Measurements from ENCODE around the gene PRDM15.
"Not testable (repeated sequence)": the region's sequence is repeated elsewhere in the genome, so short reads cannot be mapped to it uniquely, and the experiment has no call there.

PRDM15 gene

DNA sequence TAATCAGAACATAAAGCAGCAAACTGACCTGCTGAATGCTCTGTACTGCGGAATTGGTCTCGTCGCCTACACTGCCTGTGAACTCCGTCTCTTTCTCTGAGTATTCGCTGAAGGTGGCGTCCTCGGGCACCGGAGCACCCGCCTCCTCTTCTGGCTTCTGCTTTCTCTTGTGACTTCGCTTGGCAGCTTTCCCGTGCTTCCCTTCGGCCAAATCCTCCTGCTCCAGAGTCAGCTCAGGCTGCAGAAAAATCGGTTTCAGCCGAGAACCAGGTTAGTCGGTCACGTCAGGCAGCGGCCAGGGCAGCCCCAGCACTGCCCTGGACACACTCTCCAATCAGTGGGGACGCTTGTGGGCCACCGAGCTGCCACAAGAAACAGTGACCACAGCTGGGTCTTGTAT is 76.5 kb downstream of the PRDM15 start:
- DNase-seq: no peak

DNA sequence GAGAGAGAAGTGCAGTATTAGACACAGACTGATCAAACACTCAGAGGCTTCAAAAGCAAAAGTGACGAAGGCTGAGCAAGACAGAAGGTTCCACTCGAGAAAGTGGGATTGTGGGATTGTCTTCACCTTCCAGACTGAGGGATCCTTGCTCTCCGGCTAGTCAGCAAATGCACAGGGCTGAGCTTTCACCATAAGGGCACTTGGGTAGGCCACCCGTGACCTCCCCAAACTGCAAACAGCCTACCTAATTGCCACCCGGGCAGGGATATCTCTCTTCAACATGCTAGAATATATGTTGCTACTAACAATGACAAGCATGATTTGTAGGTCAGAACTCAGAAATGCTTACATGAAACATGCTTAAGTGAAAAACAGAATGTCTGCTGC is 77.0 kb downstream of the PRDM15 start:
- no peak for DNase-seq

- no peak for DNase-seq
Observed at GRCh38 chr21:41801321-41802197, 77.6 kb downstream of the PRDM15 start.

DNA sequence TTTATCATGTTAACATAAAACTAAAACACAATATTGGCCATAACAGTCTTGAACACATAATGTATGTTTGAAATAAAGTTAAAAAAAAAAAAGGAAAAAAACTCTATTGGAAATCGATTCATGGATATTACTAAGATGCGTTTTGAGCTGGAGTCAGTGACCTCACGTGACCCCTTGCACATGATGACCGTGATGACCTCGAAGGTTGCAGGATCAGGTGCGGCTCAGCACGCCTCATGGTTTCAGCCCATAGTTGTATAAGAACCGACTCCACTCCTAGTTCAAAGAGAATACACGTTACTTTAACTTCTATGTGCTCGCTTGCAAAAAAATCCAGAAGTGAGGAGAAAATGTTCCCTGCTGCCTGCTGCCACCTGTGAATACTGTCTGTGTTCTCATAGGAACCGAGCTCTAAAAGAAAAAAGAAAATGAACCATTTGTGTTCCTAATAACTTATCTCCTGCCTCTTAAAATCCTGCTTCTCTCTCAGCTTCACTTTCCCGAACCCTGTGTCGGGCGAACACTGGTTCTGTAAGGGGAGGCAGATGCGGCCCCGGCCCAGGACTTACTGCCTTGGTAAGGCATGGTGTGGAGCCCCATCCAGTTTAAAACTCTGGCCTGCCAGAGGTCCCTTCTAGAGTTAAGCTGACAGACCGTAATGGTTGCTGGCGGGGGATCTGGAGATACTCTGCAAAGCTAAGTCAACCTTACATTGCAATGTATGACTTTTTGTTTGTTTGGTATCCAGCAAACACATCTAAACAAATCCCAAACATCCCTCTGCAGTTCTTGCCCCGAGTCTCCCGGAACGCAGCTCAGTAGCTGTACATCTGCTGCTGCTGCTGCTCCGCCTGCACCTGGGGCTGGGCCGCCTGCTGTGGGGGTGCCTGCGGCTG is 78.5 kb downstream of the PRDM15 start:
- DNase-seq: no peak

GRCh38 chr21:41799763-41800162 is 79.4 kb downstream of the PRDM15 start:
- no peak for DNase-seq

- no peak for DNase-seq
Observed at GRCh38 chr21:41798326-41798725, 80.8 kb downstream of the PRDM15 start.

DNA sequence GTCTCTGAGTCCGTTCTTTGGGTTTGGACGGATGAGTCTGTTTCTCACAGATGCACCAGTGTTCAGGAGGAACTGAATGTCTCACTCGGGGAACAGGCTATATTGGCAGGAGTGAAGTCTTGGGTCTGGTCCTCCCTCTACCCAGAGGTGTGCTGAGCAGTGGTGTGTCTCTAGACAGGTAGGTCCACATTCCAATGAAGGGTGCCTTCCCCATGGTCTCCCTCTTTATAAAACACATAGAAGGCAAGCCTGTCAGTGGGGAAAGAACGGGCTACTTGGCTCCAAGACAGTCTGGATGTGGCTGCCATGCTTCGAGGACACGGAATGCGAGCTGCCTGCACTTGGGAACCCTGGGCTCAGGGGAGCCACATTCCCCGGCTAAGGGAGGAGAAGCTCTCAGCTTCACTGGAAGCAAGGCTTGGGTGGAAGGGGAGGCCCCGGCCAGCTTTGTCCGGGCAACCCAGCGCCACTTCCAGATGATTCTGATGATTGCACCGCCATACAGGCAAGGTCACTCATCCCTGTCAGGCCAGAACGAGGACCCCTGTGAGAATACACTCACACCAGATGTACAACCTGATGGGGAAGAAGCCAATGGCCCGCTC is 82.6 kb downstream of the PRDM15 start:
- DNase-seq: no peak

GRCh38 chr21:41795726-41796125 is 83.4 kb downstream of the PRDM15 start:
- no peak for DNase-seq

DNA sequence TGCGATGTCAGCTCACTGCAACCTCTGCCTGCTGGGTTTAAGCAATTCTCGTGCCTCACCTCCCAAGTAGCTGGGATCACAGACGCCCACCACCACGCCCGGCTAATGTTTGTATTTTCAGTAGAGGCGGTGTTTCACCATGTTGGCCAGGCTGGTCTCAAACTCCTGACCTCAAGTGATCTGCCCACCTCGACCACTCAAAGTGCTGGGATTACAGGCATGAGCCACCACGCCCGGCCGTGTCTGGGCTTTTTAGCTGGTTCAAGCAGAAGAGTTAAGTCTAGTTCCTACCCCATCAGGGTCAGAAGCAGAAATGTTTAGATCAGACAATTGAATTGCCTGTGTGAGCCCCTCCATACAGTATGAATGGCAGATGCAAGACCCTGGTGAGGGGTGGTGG is 84.5 kb downstream of the PRDM15 start:
- DNase-seq: no peak

GRCh38 chr21:41792711-41793110 is 86.4 kb downstream of the PRDM15 start:
- DNase-seq: no peak

DNA sequence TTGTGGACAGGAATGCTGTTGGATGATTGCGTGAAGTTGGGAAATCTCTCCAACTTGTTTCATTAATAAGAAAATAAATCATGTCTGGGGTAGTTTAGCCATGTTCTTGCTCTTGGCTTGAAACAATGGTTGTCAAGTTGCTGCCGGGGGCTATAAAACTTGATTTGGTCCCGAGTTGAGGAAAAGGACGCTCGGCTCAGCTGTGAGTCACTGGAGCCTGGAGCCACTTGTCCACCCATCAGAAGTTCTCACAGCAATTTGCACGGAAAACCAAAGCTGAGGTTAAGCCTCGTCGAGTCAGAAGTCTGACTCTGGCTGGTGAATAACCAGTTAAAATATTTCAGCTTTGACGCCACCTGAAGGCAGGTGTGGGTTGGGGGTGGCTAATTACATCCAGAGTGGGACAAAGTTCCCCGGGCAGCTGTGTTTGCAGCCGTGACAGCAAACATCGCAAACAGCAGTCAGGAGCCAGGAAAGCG is 92.6 kb downstream of the PRDM15 start:
- no peak for DNase-seq

- not testable (repeated sequence) for DNase-seq
Observed at GRCh38 chr21:41785262-41785661, 93.9 kb downstream of the PRDM15 start.

DNA sequence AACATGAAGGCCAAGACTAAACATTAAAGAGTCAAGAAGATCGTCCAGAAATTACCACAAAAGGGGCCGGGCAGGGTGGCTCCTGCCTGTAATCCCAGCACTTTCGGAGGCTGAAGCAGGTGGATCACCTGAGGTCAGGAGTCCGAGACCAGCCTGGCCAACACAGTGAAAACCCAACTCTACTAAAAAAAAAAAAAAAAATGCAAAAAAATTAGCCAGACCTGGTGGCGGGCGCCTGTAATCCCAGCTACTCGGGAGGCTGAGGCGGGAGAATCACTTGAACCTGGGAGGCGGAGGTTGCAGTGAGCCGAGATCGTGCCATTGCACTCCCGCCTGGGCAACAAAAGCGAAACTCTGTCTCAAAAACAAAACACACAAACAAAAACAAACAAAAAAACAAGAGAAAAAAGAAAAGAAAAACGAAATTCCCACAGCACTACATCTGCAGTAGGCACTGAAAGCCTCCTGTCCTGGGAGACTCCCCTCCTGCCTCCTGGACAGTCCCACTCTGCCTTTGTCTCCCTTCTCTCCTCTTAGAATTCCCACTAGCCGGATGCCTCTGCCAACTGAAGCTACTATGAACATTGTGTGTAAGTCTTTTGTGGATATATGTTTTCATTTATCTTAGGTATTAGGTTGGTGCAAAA is 94.6 kb downstream of the PRDM15 start:
- DNase-seq: no peak

DNA sequence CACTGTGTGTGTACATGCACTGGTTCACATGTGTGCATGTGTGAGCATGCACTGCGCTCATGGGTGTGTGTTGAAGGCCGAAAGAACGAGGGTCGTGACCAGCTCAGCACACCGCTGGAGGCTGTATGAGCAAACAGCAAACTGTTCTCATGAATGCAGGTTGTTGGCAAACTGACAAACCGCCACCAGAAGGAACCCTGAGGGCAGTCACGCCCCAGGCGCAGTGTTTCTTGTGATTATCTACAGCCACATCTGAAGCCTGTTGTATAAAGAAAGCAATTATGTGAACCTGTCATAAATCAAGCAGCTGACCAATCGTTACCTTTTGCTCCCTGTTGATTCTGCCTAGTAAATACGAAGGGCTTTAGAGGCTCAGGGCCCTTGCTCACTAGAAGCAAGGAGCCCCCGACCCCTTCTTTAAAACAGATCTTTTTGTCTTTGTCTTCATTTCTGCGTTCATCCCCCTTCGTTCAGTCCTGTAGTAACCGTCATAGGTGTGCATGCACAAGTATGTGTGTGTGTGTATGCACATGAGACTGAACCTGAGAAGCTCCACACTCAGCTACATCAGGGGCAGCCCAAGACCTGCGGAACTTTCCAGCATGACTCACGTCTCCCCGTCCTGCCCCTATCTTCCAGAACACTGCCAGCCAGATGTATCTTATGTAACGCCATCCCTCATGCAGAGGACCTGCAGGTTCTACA is 95.5 kb downstream of the PRDM15 start:
- peak; percentile 81 for DNase-seq

- no peak for DNase-seq
Observed at GRCh38 chr21:41781050-41781410, 98.1 kb downstream of the PRDM15 start.

- no peak for DNase-seq
Observed at GRCh38 chr21:41780337-41781049, 98.7 kb downstream of the PRDM15 start.

DNA sequence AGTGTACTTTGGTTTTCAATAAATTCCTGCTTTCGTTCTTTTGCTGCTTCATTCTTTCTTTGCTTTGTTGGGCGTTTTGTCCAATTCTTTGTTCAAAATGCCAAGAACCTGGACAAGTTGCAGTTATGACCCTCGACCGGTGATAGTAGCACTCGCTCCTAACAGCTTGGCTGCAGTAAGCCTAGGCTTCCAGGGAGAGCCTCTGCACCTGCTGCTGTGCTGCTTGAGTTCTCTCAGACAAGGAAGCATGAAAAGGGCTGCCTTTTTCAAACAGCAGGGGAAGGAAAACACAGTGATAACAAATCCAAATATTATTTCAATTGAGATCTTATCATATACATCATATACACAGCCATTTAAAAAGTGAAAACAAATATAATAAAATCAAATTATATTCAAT is 99.5 kb downstream of the PRDM15 start:
- no peak for DNase-seq

DNA sequence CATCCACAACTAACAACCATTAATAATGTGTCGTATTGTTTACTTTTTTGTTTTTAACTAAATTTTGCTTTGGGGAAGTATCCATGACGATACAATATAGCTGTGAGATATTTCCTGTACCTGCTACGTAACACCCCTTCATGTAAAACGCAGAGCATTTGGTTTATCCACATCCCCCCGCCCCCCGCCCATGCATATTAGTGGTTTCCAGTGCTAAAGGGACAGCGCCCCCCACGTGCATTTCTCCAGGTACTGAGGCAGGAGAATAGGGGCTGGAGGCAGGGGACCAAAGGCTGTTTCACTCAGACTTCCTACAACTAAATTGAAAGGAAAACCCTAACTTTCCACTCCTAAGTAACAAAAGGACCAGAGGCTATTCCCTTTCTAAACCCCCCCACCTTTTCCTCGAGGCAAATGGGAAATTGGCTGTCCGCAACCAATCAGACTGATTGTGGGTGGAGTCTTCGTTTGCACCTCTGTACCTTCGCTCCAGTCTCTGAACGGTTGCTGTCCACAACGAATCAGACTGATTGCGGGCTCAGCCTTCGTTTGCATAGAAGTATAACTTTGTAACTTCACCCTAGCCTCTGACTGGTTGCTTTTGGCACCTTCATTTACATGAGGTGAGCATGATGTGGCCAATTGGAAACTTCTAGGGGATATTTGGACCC is 100.1 kb downstream of the PRDM15 start:
- DNase-seq: no peak

DNA sequence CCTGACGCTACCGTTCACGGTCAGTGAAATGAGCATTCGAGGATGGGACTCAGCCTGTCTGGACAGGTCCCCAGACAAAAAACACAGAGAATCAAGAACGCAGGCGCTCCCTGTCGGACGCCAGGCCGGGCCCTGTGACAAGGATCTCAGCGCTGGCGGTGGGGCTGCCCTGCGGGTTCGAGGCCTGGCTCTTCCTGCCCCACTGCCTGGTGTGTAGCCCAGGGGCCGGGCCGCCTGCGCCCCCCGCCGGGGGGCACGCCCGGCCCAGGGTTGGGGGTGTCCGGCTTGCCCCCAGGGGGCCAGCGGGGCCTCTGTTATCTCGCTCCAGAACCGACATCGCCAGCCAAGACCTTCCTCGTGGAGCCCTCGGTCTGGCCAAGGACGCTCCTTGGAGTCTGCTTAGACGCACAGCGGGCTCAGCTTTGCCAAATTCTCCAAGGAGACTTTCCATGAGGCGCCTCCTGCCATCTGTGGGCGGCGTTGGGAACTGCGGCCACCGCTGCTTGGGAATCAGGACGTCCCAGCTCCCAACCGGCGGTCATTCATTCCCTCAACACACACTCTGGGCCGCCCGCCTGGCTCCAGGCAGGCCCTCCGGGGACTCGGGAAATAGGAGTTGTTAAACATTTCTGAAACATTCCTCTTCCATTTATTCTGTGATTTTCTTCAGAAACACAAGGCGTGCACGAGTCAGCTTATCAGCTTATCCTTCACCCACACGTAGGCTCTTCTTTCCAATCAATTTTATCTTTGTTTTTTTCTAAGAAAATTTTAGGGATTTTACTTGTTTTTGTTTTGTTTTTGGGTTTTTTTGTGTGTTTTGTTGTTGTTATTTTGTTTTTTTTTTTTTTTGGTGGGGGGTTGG is 101.0 kb downstream of the PRDM15 start:
- peak; percentile 28 for DNase-seq

DNA sequence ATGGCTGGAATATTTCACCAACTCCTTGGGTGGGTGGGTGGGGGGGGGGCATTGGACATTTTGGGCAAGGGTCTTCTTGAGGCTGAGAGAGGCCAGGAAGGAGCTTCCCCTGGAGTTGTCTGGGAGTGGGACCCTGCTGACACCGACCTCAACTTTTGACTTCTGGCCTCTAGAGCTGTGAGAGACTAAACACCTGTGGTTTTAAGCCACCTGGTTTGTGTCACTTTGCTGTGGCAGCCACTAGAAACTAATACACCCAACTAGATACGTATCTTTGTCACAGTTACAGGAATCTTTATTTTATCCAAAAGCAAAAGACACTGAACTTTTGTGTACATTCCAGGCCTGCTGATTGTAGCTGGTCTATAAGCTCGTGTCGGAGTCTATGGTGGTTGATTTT is 102.4 kb downstream of the PRDM15 start:
- DNase-seq: no peak
